IMR-90 (cell line): ENCODE results near the gene SEZ6L. TPM values are rescaled to one million over a fixed set of nuclear protein-coding genes. Genes with fewer than 3 reads are reported as not detected.

Experiments used
- ATAC-seq: fragments of 200-7000 bp; cut with Tn5 transposase; 2 replicates; pipeline ENCODE4 v1.9.1; 2020; ENCODE audit warnings: low read depth, mild to moderate bottlenecking, moderate library complexity
- BruUV-seq: library from RNA; stranded (reverse); fragments of 400-500 nt; replicated peaks from 2 replicates; lab custom pipeline; 2021; lab: Mats Ljungman, UMichigan
- CTCF ChIA-PET: fragments of 300-600 bp; formaldehyde crosslinking; extraction: SDS; loops from one replicate; lab custom pipeline; 2021; ENCODE audit warnings: antibody characterized with exemption; lab: Yijun Ruan, JAX
- POLR2A ChIA-PET: fragments of 300-600 bp; sonication (Branson Sonifier 250); formaldehyde crosslinking; loops from one replicate; lab custom pipeline; 2022; ENCODE audit warnings: antibody characterized with exemption; ENCODE audit not compliant: unreplicated experiment; lab: Charles Lee
- DNase-seq: peaks from one replicate; pipeline ENCODE4 v3.0.0; 2013
- H2AFZ ChIP-seq: replicated peaks from 2 replicates; pipeline ENCODE3; 2013; ENCODE audit warnings: low read length, mild to moderate bottlenecking; ENCODE audit not compliant: poor library complexity
- H2AK5ac ChIP-seq: 2 replicates; pipeline ENCODE4 v1.6.1; 2013; ENCODE audit warnings: low read depth, low read length, inconsistent platforms
- H2AK9ac ChIP-seq: replicated peaks from 2 replicates; pipeline ENCODE3; 2013; ENCODE audit warnings: mild to moderate bottlenecking, low read depth, low read length, moderate library complexity; ENCODE audit not compliant: poor library complexity
- H2BK120ac ChIP-seq: 2 replicates; pipeline ENCODE4 v1.6.1; 2013; ENCODE audit warnings: low read depth, low read length, inconsistent platforms
- H2BK15ac ChIP-seq: 3 replicates; pipeline ENCODE4 v1.6.1; 2013; ENCODE audit warnings: low read depth, low read length, inconsistent platforms
- H2BK20ac ChIP-seq: 2 replicates; pipeline ENCODE4 v1.6.1; 2013; ENCODE audit warnings: low read depth, mild to moderate bottlenecking, inconsistent platforms, low read length, moderate library complexity
- H2BK5ac ChIP-seq: 2 replicates; pipeline ENCODE4 v1.6.1; 2013; ENCODE audit warnings: mild to moderate bottlenecking, low read depth, low read length, inconsistent platforms; ENCODE audit not compliant: poor library complexity, severe bottlenecking
- H3K14ac ChIP-seq: replicated peaks from 2 replicates; pipeline ENCODE4 v1.6.1; 2013; ENCODE audit warnings: low read depth, low read length, inconsistent platforms
- H3K18ac ChIP-seq: 2 replicates; pipeline ENCODE4 v1.6.1; 2013; ENCODE audit warnings: low read depth, low read length, control low read depth
- H3K23ac ChIP-seq: 2 replicates; pipeline ENCODE4 v1.6.1; 2013; ENCODE audit warnings: low read depth, low read length, inconsistent platforms
- H3K27ac ChIP-seq: 2 replicates; pipeline ENCODE4 v1.5.1; 2013; ENCODE audit warnings: mild to moderate bottlenecking, control low read depth, low read length; ENCODE audit not compliant: insufficient read depth
- H3K27me3 ChIP-seq: 2 replicates; pipeline ENCODE4 v1.6.1; 2013; ENCODE audit warnings: low read length; ENCODE audit not compliant: control insufficient read depth, insufficient read depth
- H3K36me3 ChIP-seq: 2 replicates; pipeline ENCODE4 v1.6.1; 2013; ENCODE audit warnings: low read length, mixed read lengths; ENCODE audit not compliant: control insufficient read depth, insufficient read depth
- H3K4ac ChIP-seq: 2 replicates; pipeline ENCODE4 v1.6.1; 2013; ENCODE audit warnings: low read depth, low read length, inconsistent platforms
- H3K4me1 ChIP-seq: 2 replicates; pipeline ENCODE4 v1.6.1; 2013; ENCODE audit warnings: low read length, mixed read lengths; ENCODE audit not compliant: control insufficient read depth, insufficient read depth
- H3K4me2 ChIP-seq: 2 replicates; pipeline ENCODE4 v1.6.1; 2013; ENCODE audit warnings: low read depth, mild to moderate bottlenecking, control low read depth, low read length, moderate library complexity
- H3K4me3 ChIP-seq: 2 replicates; pipeline ENCODE4 v1.5.1; 2013; ENCODE audit warnings: low read depth, mild to moderate bottlenecking, control low read depth, low read length, moderate library complexity; ENCODE audit not compliant: insufficient read depth
- H3K56ac ChIP-seq: 2 replicates; pipeline ENCODE4 v1.6.1; 2013; ENCODE audit warnings: low read length, inconsistent platforms; ENCODE audit not compliant: insufficient read depth; ENCODE audit errors: extremely low read depth
- H3K79me1 ChIP-seq, 2 experiments: 2 replicates each; pipeline ENCODE4 v1.6.1; 2013; ENCODE audit warnings: low read length in 2 of 2, inconsistent platforms in 1 of 2, low read depth in 1 of 2
- H3K9ac ChIP-seq: 2 replicates; pipeline ENCODE4 v1.6.1; 2013; ENCODE audit warnings: low read depth, low read length, control low read depth
- H3K9me1 ChIP-seq: 2 replicates; pipeline ENCODE4 v1.6.1; 2013; ENCODE audit warnings: low read length, inconsistent platforms; ENCODE audit not compliant: insufficient read depth
- H3K9me3 ChIP-seq: 2 replicates; pipeline ENCODE4 v1.6.1; 2013; ENCODE audit warnings: low read length; ENCODE audit not compliant: control insufficient read depth, insufficient read depth
- H4K20me1 ChIP-seq: 2 replicates; pipeline ENCODE4 v1.6.1; 2013; ENCODE audit warnings: low read length, inconsistent platforms; ENCODE audit not compliant: insufficient read depth
- H4K5ac ChIP-seq: 2 replicates; pipeline ENCODE4 v1.6.1; 2013; ENCODE audit warnings: mild to moderate bottlenecking, low read depth, low read length, control low read depth
- H4K8ac ChIP-seq, 2 experiments: 2 replicates each; pipeline ENCODE4 v1.6.1; 2013; ENCODE audit warnings: low read depth in 2 of 2, low read length in 2 of 2, control low read depth in 1 of 2, inconsistent platforms in 1 of 2
- H4K91ac ChIP-seq: 2 replicates; pipeline ENCODE4 v1.6.1; 2013; ENCODE audit warnings: low read depth, low read length, inconsistent platforms; ENCODE audit not compliant: insufficient read depth
- BHLHE40 ChIP-seq: fragments of 150-350 bp; IDR thresholded peaks from 2 replicates; pipeline ENCODE4 v1.6.1; 2016; ENCODE audit warnings: mild to moderate bottlenecking, low read depth, low read length
- CEBPB ChIP-seq: IDR thresholded peaks from 2 replicates; pipeline ENCODE4 v1.6.1; 2012; ENCODE audit warnings: low read depth, low read length, improper control_type of control experiment
- CHD1 ChIP-seq: IDR thresholded peaks from 2 replicates; pipeline ENCODE4 v1.6.1; 2012; ENCODE audit warnings: low read depth, low read length, improper control_type of control experiment
- FOS ChIP-seq: fragments of 150-350 bp; IDR thresholded peaks from 2 replicates; pipeline ENCODE4 v1.6.1; 2016; ENCODE audit warnings: low read depth, low read length
- MAFK ChIP-seq: IDR thresholded peaks from 2 replicates; pipeline ENCODE4 v1.6.1; 2012; ENCODE audit warnings: low read depth, low read length, improper control_type of control experiment
- MAZ ChIP-seq: IDR thresholded peaks from 2 replicates; pipeline ENCODE4 v1.6.1; 2012; ENCODE audit warnings: low read depth, mild to moderate bottlenecking, low read length, improper control_type of control experiment, moderate library complexity, borderline replicate concordance
- MXI1 ChIP-seq: IDR thresholded peaks from 2 replicates; pipeline ENCODE4 v1.6.1; 2012; ENCODE audit warnings: low read depth, mild to moderate bottlenecking, low read length, moderate library complexity, borderline replicate concordance
- NFE2L2 ChIP-seq: fragments of 150-350 bp; IDR thresholded peaks from 2 replicates; pipeline ENCODE4 v1.6.1; 2016; ENCODE audit warnings: low read depth, mild to moderate bottlenecking, low read length
- POLR2A ChIP-seq: IDR thresholded peaks from 2 replicates; pipeline ENCODE4 v1.6.1; 2012; ENCODE audit warnings: mild to moderate bottlenecking, low read depth, low read length
- RAD21 ChIP-seq: IDR thresholded peaks from 2 replicates; pipeline ENCODE4 v1.6.1; 2012; ENCODE audit warnings: low read length, improper control_type of control experiment
- RCOR1 ChIP-seq: IDR thresholded peaks from 2 replicates; pipeline ENCODE4 v1.6.1; 2012; ENCODE audit warnings: mild to moderate bottlenecking, low read length, improper control_type of control experiment; ENCODE audit not compliant: insufficient replicate concordance
- RFX5 ChIP-seq: IDR thresholded peaks from 2 replicates; pipeline ENCODE4 v1.8.0; 2012; ENCODE audit warnings: low read depth, mild to moderate bottlenecking, low read length, moderate library complexity
- SMC3 ChIP-seq: fragments of 150-350 bp; IDR thresholded peaks from 2 replicates; pipeline ENCODE4 v1.6.1; 2016; ENCODE audit warnings: low read depth, mild to moderate bottlenecking, antibody characterized with exemption, low read length, moderate library complexity
- WGBS, 2 experiments: methylation state at CpG; one replicate each; pipeline versions ENCODE4 v1.1.5 to v1.1.7; 2013; ENCODE audit warnings: missing lambda C conversion rate in 2 of 2; ENCODE audit not compliant: insufficient read length in 1 of 2; ENCODE audit errors: extremely low coverage in 2 of 2; 5-methylcytosine and 5-hydroxymethylcytosine counted together
- dilution Hi-C: fragments of 300-500 bp; cut with HindIII; formaldehyde crosslinking; loops from one replicate; pipeline ENCODE4 v1.14.3; 2018; ENCODE audit warnings: low sequenced_read_pairs; ENCODE audit not compliant: unreplicated experiment
- in situ Hi-C: fragments of 300-500 bp; cut with MboI; formaldehyde crosslinking; loops from 3 replicates; pipeline ENCODE4 v1.14.3; 2019; ENCODE audit warnings: low sequenced_read_pairs, inconsistent platforms, mixed read lengths
- intact Hi-C: fragments of 100-400 bp; cut with micrococcal nuclease; formaldehyde crosslinking; loops from 2 replicates; pipeline ENCODE4 v1.10.0; 2022
- polyA plus RNA-seq, 3 experiments: library from polyadenylated mRNA; depleted of rRNA; stranded (reverse); fragments of >200 nt; gene quantifications; 2 replicates each; pipeline ENCODE4 v1.2.3, GENCODE V29; 2012; ENCODE audit warnings: low replicate concordance in 1 of 3
- total RNA-seq: library from RNA; depleted of rRNA; stranded (reverse); fragments of >200 nt; gene quantifications from 2 replicates; pipeline ENCODE4 v1.2.3, GENCODE V29; 2012
- TF ChIP-seq, protein P1 (sequence below): conservative IDR thresholded peaks from 2 replicates; pipeline ENCODE4 v1.5.1; 2012; ENCODE audit warnings: mild to moderate bottlenecking, low read depth, low read length, improper control_type of control experiment
- TF ChIP-seq, protein P2 (sequence below): fragments of 150-350 bp; IDR thresholded peaks from 2 replicates; pipeline ENCODE4 v1.6.1; 2017; ENCODE audit warnings: mild to moderate bottlenecking, antibody characterized with exemption, low read length, low read depth
- TF ChIP-seq, protein P3 (sequence below): fragments of 150-350 bp; IDR thresholded peaks from 2 replicates; pipeline ENCODE4 v1.6.1; 2016; ENCODE audit warnings: low read depth, mild to moderate bottlenecking, low read length, moderate library complexity, borderline replicate concordance

Gene SEZ6L
- total and polyA plus RNA-seq, 2 of the 4 experiments (the other 2 are of a cell fraction): not detected

DNA sequence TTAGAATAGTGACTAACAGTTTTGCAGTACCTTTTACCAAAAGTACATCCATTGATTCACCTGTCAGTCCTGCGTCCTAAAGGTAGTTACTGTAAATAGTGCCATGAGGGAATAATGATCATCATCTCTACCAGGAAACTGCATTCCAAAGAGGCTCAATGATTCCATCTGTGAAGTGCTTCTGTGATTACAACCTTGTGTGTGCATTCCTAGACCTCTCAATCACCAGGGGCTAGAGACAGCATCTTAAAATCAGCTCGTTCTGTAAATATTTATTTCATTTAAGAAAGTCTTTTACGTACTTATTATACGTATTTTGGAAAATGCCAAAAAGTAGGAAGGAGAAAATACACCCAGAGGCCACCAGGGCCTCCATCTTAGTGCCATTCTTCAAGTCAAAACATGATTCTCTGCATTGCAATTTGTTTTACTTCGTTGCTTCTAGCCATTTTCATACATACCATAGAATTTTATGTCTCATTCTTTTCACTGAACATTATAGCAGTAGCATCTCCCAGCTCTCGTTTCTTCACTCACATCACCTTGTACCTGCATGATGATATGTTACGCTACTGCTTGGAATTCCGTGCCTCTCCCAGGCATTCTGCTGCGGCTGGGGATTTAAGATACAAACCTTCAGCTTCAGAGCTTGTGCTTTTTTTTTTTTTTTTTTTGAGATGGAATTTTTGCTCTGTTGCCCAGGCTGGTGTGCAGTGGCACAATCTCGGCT is 117.0 kb downstream of the SEZ6L start:
- dilution Hi-C loops (no loop called here), intact Hi-C loops (no loop called here), in situ Hi-C loops (no loop called here)
- no peak overlapping the region for H3K4me2 ChIP-seq
- H3K4me1 ChIP-seq: no peaks in the 10 kb centered on the region
- TF ChIP-seq CEBPB (no peak), POLR2A (no peak), MAZ (no peak), MAFK (no peak), RAD21 (no peak), CHD1 (no peak), BHLHE40 (no peak), RCOR1 (no peak), FOS (no peak), RFX5 (no peak), NFE2L2 (no peak), MXI1 (no peak), SMC3 (no peak)
- TF ChIP-seq, protein P1, sequence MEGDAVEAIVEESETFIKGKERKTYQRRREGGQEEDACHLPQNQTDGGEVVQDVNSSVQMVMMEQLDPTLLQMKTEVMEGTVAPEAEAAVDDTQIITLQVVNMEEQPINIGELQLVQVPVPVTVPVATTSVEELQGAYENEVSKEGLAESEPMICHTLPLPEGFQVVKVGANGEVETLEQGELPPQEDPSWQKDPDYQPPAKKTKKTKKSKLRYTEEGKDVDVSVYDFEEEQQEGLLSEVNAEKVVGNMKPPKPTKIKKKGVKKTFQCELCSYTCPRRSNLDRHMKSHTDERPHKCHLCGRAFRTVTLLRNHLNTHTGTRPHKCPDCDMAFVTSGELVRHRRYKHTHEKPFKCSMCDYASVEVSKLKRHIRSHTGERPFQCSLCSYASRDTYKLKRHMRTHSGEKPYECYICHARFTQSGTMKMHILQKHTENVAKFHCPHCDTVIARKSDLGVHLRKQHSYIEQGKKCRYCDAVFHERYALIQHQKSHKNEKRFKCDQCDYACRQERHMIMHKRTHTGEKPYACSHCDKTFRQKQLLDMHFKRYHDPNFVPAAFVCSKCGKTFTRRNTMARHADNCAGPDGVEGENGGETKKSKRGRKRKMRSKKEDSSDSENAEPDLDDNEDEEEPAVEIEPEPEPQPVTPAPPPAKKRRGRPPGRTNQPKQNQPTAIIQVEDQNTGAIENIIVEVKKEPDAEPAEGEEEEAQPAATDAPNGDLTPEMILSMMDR: no peak
- TF ChIP-seq, protein P2, sequence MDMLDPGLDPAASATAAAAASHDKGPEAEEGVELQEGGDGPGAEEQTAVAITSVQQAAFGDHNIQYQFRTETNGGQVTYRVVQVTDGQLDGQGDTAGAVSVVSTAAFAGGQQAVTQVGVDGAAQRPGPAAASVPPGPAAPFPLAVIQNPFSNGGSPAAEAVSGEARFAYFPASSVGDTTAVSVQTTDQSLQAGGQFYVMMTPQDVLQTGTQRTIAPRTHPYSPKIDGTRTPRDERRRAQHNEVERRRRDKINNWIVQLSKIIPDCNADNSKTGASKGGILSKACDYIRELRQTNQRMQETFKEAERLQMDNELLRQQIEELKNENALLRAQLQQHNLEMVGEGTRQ: no peak
- TF ChIP-seq, protein P3, sequence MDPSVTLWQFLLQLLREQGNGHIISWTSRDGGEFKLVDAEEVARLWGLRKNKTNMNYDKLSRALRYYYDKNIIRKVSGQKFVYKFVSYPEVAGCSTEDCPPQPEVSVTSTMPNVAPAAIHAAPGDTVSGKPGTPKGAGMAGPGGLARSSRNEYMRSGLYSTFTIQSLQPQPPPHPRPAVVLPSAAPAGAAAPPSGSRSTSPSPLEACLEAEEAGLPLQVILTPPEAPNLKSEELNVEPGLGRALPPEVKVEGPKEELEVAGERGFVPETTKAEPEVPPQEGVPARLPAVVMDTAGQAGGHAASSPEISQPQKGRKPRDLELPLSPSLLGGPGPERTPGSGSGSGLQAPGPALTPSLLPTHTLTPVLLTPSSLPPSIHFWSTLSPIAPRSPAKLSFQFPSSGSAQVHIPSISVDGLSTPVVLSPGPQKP: no peak
- ATAC-seq: no peak
- H2BK15ac ChIP-seq: no peak overlapping the region
- no peak overlapping the region for H3K4ac ChIP-seq
- no peaks in the 10 kb centered on the region for H3K9me1 ChIP-seq
- ChIA-PET POLR2A (no interaction called here), CTCF (no interaction called here)
- no CpG with 5 or more reads among the region's 10 CpGs for WGBS, 2 experiments
- H3K18ac ChIP-seq: no peak overlapping the region
- no peak overlapping the region for H4K8ac ChIP-seq
- H3K27ac ChIP-seq: no peak overlapping the region
- H3K79me1 ChIP-seq: no peaks in the 10 kb centered on the region
- H3K36me3 ChIP-seq: no peaks in the 10 kb centered on the region
- no TSS peak for BruUV-seq
- no peak overlapping the region for H2AFZ ChIP-seq
- H3K56ac ChIP-seq: no peak overlapping the region
- H4K5ac ChIP-seq: no peak overlapping the region
- no peak overlapping the region for H2BK120ac ChIP-seq
- no peak overlapping the region for H2BK20ac ChIP-seq
- H3K23ac ChIP-seq: no peak overlapping the region
- H3K9me3 ChIP-seq: no peaks in the 10 kb centered on the region
- H2AK5ac ChIP-seq: no peak overlapping the region
- DNase-seq: no peak
- H4K91ac ChIP-seq: no peak overlapping the region
- H3K9ac ChIP-seq: no peak overlapping the region
- no peak overlapping the region for H3K4me3 ChIP-seq
- H3K14ac ChIP-seq: no peak overlapping the region
- no peaks in the 10 kb centered on the region for H4K20me1 ChIP-seq
- H2BK5ac ChIP-seq: no peak overlapping the region
- H2AK9ac ChIP-seq: no peak overlapping the region
- H3K27me3 ChIP-seq: no peaks in the 10 kb centered on the region
